ENCODE data around the gene SH3BP5.

GRCh38 chr3:15292765-15293522, 39.4 kb downstream of the SH3BP5 start:
- TF ChIP-seq EZH2phosphoT487 (IDR thresholded peaks at IDR 0.05; ENCODE audit: borderline replicate concordance, low read depth) (no peak), CTCF (IDR thresholded peaks at IDR 0.05) (no peak), POLR2AphosphoS5 (IDR thresholded peaks at IDR 0.05; ENCODE audit: low read depth, low read length) (no peak), RAD21 (IDR thresholded peaks at IDR 0.05; ENCODE audit: low read length) (no peak), RFX5 (IDR thresholded peaks at IDR 0.05; ENCODE audit: low read length) (no peak), MAX (IDR thresholded peaks at IDR 0.05; ENCODE audit: low read depth) (no peak)
